NT2/D1 (cell line): ENCODE results near the gene KCNA1.

ENCODE experiments used
- DNase-seq: peaks from one replicate; pipeline ENCODE4 v3.0.0-alpha.2; 2011; ENCODE audit warnings: low read depth, low spot score
- H3K27me3 ChIP-seq: 2 replicates; pipeline ENCODE4 v1.6.0; 2011; ENCODE audit warnings: mild to moderate bottlenecking; ENCODE audit not compliant: insufficient read length, insufficient read depth
- H3K36me3 ChIP-seq: 2 replicates; pipeline ENCODE4 v1.6.1; 2011; ENCODE audit warnings: mild to moderate bottlenecking, low read length, mixed read lengths; ENCODE audit not compliant: insufficient read depth, insufficient read length
- H3K4me1 ChIP-seq: 2 replicates; pipeline ENCODE4 v1.5.1; 2011; ENCODE audit not compliant: insufficient read depth, insufficient read length
- H3K4me3 ChIP-seq: 2 replicates; pipeline ENCODE4 v1.5.1; 2011; ENCODE audit warnings: low read depth; ENCODE audit not compliant: insufficient read length
- H3K9ac ChIP-seq: 2 replicates; pipeline ENCODE4 v1.6.0; 2011; ENCODE audit warnings: low read depth; ENCODE audit not compliant: insufficient read length
- H3K9me3 ChIP-seq: 2 replicates; pipeline ENCODE4 v1.5.1; 2011; ENCODE audit warnings: mild to moderate bottlenecking, low read length; ENCODE audit not compliant: insufficient read depth
- SUZ12 ChIP-seq: IDR thresholded peaks from 2 replicates; pipeline ENCODE4 v1.6.1; 2011; ENCODE audit not compliant: insufficient read length, insufficient read depth; ENCODE audit errors: extremely low read depth
- YY1 ChIP-seq: IDR thresholded peaks from 2 replicates; pipeline ENCODE4 v1.6.1; 2011; ENCODE audit not compliant: insufficient read length, insufficient read depth
- ZNF274 ChIP-seq: IDR thresholded peaks from 2 replicates; pipeline ENCODE4 v1.6.1; 2011; ENCODE audit warnings: mild to moderate bottlenecking, low read depth, low read length

Gene KCNA1

DNA sequence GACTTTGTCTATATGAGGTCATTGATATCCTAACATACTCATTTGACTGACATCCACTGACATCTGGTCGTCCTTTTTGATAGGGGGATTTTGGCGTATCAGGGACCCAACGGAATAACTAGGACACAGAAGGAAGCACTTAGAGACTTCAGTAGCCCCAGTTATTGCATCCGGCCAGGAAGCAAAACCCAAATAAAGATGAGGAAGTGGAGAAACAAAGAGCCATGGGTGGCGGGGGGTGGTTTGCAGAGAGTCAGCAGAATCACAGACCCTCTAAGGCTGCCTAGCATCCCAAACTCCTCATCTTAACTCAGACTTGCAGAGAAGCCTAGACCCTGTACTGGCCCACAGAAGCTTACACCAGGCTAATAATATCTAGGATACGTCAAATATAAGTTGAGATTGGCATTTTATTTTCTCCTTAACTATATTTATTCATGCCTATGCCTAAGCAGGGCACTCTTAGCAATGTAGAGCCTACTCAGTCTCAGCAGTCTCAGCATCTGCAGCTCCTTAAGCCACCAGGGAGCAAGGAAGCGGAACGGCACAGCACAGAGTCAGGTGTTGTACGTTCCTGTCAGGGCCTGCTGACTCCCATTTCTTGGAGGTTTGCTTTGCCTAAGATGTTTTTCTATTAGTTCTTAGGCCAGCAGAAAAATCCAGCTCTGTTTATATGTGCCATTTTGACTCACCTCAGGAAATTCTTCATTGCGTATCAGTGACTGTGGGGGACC, 45.1 kb downstream of the KCNA1 start:
- no peak overlapping the region for H3K4me3 ChIP-seq
- DNase-seq: no peak
- no peaks in the 10 kb centered on the region for H3K9me3 ChIP-seq
- peaks cover 21% of the 10 kb centered on the region for H3K27me3 ChIP-seq
- TF ChIP-seq YY1: no peak
- TF ChIP-seq ZNF274: no peak
- TF ChIP-seq SUZ12: no peak
- H3K4me1 ChIP-seq: peaks cover 6% of the 10 kb centered on the region
- H3K9ac ChIP-seq: no peak overlapping the region
- H3K36me3 ChIP-seq: no peaks in the 10 kb centered on the region

DNA sequence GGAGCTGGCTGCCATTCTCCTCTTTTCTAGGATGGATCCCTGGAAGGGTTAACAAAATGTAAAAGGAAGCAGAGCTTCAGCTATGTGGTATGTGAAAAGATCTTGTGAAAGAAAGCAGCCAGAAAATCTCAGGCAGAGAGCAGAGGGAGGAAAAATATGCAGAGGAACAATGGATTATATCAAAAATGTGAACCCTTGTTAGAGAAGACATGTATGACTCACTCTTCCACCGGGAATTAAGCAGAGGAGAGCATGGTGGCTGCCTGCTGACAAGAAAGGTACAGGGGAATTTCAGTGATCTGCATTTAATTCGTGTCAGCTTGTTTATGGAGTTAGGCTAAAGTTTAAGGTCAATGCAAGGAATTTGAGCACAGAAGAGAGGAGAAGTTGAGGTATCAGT, 46.3 kb downstream of the KCNA1 start:
- DNase-seq: peak; percentile 43
- H3K4me3 ChIP-seq: no peak overlapping the region
- TF ChIP-seq ZNF274: no peak
- no peak for TF ChIP-seq SUZ12
- TF ChIP-seq YY1: no peak
- H3K9me3 ChIP-seq: no peaks in the 10 kb centered on the region
- H3K9ac ChIP-seq: no peak overlapping the region
- no peaks in the 10 kb centered on the region for H3K36me3 ChIP-seq
- peaks cover 17% of the 10 kb centered on the region for H3K27me3 ChIP-seq
- peaks cover 6% of the 10 kb centered on the region for H3K4me1 ChIP-seq

DNA sequence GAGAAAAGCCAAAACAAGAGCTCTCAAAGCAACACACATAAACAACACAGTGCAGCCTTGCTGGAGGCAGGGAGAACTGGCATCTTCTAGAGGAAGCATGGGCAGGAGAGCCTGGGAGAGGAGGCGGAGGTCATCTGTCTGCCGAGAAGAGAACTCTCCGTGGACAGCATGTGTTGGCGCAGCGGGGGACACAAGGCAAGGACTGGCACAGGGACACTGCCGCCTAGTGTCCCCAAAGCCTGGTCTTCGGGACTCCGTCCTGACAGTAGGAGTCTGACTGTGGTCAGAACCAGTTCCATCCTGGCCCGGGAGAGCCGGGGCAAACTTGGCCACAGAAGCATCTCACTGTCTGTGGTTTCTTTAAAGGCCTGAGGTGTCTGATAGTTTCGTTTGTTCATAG, 47.3 kb downstream of the KCNA1 start:
- H3K36me3 ChIP-seq: no peaks in the 10 kb centered on the region
- H3K9ac ChIP-seq: no peak overlapping the region
- peaks cover 6% of the 10 kb centered on the region for H3K4me1 ChIP-seq
- no peaks in the 10 kb centered on the region for H3K9me3 ChIP-seq
- H3K4me3 ChIP-seq: no peak overlapping the region
- TF ChIP-seq SUZ12 (no peak), YY1 (no peak), ZNF274 (no peak)
- no peak for DNase-seq
- peaks cover 21% of the 10 kb centered on the region for H3K27me3 ChIP-seq

DNA sequence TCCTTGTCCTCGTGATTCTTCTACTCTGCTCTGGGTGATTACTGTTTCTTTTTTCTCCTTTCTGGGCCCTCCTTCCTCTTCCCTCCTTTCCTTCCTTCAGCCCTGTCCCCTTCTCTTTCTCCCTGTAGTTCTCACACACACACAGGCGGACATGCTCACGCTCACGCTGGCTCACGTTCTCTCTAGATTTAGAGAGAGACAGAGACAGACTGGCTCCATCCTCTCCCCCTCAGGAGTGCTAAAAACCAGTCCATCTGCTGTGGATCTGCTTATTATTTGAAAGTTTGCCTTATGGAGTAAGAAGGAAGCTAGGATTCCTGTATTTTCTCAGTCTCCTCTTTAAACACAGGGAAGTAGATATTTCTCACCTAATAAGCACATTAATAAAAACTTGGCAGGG, 48.1 kb downstream of the KCNA1 start:
- H3K27me3 ChIP-seq: peaks cover 20% of the 10 kb centered on the region
- H3K9me3 ChIP-seq: no peaks in the 10 kb centered on the region
- H3K4me1 ChIP-seq: peaks cover 6% of the 10 kb centered on the region
- no peak for DNase-seq
- H3K9ac ChIP-seq: no peak overlapping the region
- no peaks in the 10 kb centered on the region for H3K36me3 ChIP-seq
- TF ChIP-seq ZNF274: no peak
- no peak for TF ChIP-seq YY1
- TF ChIP-seq SUZ12: no peak
- no peak overlapping the region for H3K4me3 ChIP-seq

DNA sequence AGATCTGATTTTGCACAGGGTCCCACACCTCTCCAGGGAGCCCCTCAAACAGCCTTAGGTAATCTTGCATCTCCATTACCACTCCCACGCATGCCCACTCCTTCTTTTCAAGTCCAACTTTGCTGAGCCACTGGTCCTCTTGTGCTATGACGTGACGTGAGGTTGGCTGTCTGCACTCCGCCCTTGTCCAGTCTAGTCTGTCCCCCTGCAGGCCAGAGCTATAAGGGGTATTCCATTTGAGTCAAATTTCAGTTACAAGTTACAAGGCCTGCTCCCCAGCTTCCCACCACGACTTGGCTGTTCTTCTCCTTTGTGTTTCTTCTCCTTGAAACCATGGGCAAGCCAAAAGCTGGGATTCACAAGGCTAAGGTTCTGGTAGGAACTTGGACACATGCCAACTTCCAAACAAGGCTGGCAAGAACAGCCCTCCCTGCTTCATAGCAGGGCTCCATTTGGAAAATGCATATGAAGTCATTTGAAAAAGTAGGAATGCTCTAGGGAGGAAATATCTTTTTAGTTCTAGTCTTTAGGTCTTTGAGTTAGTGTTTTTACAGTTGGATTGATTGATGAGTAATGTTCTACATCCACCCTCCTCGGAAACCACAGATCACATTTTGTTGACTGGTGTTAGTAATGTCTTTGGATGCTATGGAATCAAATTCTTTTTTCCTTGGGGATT, 49.1 kb downstream of the KCNA1 start:
- Histone ChIP-seq H3K36me3 (no peaks in the 10 kb centered on the region), H3K27me3 (peaks cover 19% of the 10 kb centered on the region), H3K9ac (no peak overlapping the region), H3K4me3 (no peak overlapping the region), H3K4me1 (peaks cover 6% of the 10 kb centered on the region), H3K9me3 (no peaks in the 10 kb centered on the region)
- no peak for DNase-seq
- TF ChIP-seq SUZ12 (no peak), YY1 (no peak), ZNF274 (no peak)

DNA sequence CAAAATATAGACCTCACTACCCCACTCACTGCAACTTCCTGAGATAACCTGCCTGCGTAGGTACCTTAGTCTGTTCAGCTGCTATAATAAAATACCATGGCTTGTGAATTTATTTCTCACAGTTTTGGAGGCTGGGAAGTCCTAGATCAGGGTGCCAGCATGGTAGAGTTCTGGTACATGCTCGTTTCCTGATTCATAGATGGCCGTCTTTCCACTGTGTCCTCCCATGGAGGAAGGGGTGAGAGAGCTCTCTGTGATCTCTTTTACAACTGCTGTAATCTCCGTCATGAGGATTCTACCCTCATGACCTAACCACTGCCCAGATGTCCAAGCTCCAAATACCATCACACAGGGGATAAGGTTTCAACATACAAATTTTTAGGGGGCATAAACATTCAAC, 49.7 kb downstream of the KCNA1 start:
- Histone ChIP-seq H3K9ac (no peak overlapping the region), H3K4me3 (no peak overlapping the region), H3K9me3 (no peaks in the 10 kb centered on the region), H3K4me1 (peaks cover 6% of the 10 kb centered on the region), H3K27me3 (peaks cover 23% of the 10 kb centered on the region), H3K36me3 (no peaks in the 10 kb centered on the region)
- no peak for DNase-seq
- no peak for TF ChIP-seq ZNF274
- no peak for TF ChIP-seq YY1
- no peak for TF ChIP-seq SUZ12

DNA sequence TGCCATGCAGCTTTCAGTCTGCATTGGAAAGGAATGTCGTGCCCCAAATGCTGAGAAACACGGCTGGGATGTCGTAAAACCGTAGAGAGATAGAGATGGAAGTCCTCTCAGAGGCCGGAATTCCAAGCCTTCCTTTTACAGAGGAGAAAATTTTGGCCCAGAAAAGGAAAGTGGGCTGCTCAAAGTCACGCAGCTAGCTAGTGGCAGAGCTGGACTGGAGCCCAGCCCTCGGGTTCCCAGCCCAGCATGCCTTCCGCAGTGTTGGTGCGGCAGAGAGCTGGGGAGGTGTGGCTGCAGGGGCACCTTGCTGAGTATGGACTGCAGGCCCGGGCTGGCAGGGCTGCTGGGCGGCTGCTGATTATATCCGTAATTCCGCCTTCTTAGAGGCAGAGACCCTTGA, 50.3 kb downstream of the KCNA1 start:
- no peak overlapping the region for H3K9ac ChIP-seq
- H3K9me3 ChIP-seq: no peaks in the 10 kb centered on the region
- H3K27me3 ChIP-seq: peaks cover 29% of the 10 kb centered on the region
- peaks cover 6% of the 10 kb centered on the region for H3K4me1 ChIP-seq
- no peak for DNase-seq
- H3K36me3 ChIP-seq: no peaks in the 10 kb centered on the region
- TF ChIP-seq YY1 (no peak), SUZ12 (no peak), ZNF274 (no peak)
- H3K4me3 ChIP-seq: no peak overlapping the region
